ENCODE measurements around the gene DLEC1.

The DLEC1 gene

GRCh38 chr3:38039101-38039898, at the start of gene DLEC1:
Gene DLEC1, plus strand, starts transcription at chr3:38039208. Its CDS starts 18 bp downstream, at chr3:38039226.
- no peak for DNase-seq (ENCODE audit: low spot score)

- DNase-seq (ENCODE audit: low spot score), result no peak
These were observed 49.1 kb upstream of the DLEC1 start for GRCh38 chr3:37989821-37990480.

GRCh38 chr3:37990527-37990926, 48.5 kb upstream of the DLEC1 start, which contains the start of gene VILL:
Gene VILL, plus strand, starts transcription at chr3:37990786. Its CDS starts 2,887 bp downstream, at chr3:37993673.
- DNase-seq (ENCODE audit: low spot score), result no peak

GRCh38 chr3:37991109-37991508, 47.9 kb upstream of the DLEC1 start:
- DNase-seq (ENCODE audit: low spot score), result no peak

GRCh38 chr3:37991823-37992222, 47.2 kb upstream of the DLEC1 start:
- no peak for DNase-seq (ENCODE audit: low spot score)

GRCh38 chr3:37992271-37993066, 46.5 kb upstream of the DLEC1 start:
- no peak for DNase-seq (ENCODE audit: low spot score)

- DNase-seq (ENCODE audit: low spot score), result no peak
These were observed 45.9 kb upstream of the DLEC1 start for GRCh38 chr3:37993067-37993455.

- no peak for DNase-seq (ENCODE audit: low spot score)
These were observed 45.6 kb upstream of the DLEC1 start for GRCh38 chr3:37993460-37993819.

- no peak for DNase-seq (ENCODE audit: low spot score)
These were observed 45.0 kb upstream of the DLEC1 start for GRCh38 chr3:37993820-37994638.

- no peak for DNase-seq (ENCODE audit: low spot score)
These were observed 44.4 kb upstream of the DLEC1 start for GRCh38 chr3:37994639-37994972.

- DNase-seq (ENCODE audit: low spot score), result peak; percentile 27
These were observed 43.1 kb upstream of the DLEC1 start for GRCh38 chr3:37995652-37996641.

- peak; percentile 88 for DNase-seq (ENCODE audit: low spot score)
These were observed 42.2 kb upstream of the DLEC1 start for GRCh38 chr3:37996785-37997301.

- DNase-seq (ENCODE audit: low spot score), result no peak
These were observed 41.7 kb upstream of the DLEC1 start for GRCh38 chr3:37997342-37997741.

- no peak for DNase-seq (ENCODE audit: low spot score)
These were observed 41.1 kb upstream of the DLEC1 start for GRCh38 chr3:37997791-37998370.

GRCh38 chr3:37999836-38000235, 39.2 kb upstream of the DLEC1 start:
- no peak for DNase-seq (ENCODE audit: low spot score)

- no peak for DNase-seq (ENCODE audit: low spot score)
These were observed 38.6 kb upstream of the DLEC1 start for GRCh38 chr3:38000242-38000916.

GRCh38 chr3:38000965-38001455, 38.0 kb upstream of the DLEC1 start:
- DNase-seq (ENCODE audit: low spot score), result no peak

- DNase-seq (ENCODE audit: low spot score), result no peak
These were observed 37.4 kb upstream of the DLEC1 start for GRCh38 chr3:38001456-38002081.
